GM21515 (cell line): Measurements from ENCODE around the gene PIGM.
"Not testable (repeated sequence)": the region's sequence is repeated elsewhere in the genome, so short reads cannot be mapped to it uniquely, and the experiment has no call there.

ENCODE experiments used
- ATAC-seq: cut with Tn5 transposase; IDR thresholded peaks from one replicate; pipeline ENCODE4 v1.9.1; 2021; ENCODE audit not compliant: unreplicated experiment

PIGM gene

DNA sequence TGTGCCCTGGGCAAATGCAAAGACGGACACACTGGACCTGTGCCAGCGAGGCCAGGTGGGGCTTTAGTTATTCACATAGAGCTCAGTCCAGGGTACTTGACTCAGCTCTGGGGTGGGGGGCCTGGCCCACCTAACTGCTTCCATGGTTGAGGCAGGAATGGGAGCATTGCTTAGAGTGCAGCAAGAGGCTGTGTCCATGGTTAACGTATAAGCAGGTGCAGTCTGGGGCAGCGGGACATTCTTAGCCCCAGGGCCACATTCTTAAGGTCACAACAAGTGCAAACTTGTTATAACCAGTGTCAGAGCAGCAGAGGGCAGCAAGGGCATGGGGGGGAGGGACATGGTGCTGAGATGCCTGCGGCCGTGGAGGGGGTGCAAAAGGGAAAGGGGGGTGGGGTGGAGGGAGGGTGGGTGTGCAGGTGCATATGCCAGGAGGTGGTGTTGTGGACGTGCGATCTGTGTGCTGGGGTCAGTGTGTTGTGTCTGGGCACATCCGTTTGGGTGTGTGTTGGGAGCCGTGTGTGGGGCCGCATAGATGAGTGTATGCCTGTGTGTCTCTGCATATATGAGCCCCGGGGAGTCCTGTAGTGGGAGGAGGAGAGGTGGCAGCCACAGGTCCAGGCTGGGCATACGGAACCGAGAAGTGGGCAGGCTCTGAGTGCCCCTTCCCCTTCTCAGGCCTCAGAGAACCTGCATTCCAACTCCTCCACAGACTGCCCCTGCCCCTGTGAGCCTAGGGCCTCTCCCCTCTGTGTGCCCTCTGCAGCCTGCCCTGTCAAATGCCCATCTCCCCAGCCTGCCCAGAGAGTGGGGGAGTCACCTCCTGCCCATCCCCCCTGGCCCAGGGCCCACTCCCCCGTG lies 29.8 kb upstream of the PIGM start:
- ATAC-seq, result no peak

DNA sequence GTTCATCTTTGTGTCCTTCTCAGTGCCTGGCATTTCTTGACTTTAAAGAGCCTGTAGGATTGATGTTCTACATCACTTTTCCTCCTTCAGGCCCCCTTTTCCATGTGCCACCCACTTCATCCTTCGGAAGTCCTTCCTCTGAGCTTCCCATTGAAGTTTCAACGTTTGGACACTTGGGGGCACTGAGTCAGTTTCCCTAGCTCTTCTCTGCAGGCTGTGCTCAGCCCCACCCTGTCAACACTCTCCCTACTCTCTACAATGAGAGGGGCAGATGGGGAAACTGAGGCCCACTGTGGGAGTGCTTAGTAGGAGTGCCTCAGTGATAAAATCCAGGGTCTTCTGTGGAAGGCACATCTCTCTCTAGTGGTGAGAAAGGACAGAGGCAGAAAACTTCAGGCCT lies 26.3 kb upstream of the PIGM start:
- ATAC-seq, result no peak

DNA sequence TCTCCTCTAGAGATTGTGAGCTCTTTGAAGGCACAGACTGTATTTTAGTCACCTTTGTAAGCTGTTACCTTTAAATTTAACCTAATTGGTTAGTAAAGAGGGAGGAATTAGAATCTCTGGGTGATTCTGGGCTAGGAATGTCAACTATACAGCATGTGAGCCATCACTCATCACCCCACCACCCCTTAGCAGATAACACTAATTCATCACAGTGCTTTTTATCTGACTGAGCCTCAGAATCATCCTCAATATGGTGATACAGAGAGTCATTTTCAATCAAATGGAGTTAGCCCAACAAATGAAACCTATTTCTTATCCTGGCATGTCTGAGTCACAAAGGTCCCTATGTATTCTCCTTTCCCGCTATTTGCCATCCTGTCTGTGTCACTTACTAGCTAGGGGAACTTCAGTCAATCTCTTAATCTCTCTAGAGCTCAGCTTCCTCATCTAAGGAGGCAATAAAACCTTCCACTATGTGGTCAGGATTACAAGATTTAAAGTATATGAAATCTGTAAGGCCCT lies 24.9 kb upstream of the PIGM start:
- no peak for ATAC-seq

DNA sequence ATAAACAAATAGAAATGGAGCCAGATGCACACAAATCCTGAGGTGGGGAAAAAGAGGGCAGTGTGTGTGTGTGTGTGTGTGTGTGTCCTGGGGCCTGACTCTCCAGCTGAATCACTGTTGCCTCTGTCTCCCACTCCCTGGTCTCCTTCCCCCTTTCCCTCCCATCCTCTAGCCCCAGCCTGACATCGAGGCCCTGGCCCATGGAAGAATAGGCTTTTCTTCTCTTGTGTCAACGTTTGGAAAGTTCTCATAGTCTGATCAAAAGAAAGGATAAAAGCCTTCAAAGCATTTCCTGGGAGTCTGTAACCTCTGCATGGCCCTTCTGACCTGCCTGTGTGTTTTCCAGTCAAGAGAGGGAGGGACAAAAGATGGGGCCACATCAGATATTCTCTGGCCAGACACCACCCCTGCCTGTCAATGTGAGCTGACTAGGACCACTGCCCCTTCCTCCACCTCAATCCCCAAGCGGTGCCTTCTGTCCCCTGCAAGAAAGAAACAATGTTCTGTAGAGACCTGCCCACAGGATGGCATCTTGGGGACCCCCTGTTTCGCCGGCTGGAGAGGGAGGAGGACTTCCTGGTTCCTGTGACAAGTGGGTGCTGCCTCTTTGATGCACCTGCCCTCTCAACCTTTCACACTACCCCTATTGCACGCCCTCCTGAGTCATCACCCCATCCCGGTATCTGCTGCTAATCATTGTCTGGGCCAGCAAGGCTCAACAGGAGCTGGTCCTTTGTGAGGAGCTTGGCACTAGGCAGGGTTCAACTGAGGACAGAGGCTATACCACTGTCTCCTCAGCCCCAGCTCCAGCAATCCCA lies 22.0 kb upstream of the PIGM start:
- ATAC-seq, result no peak

DNA sequence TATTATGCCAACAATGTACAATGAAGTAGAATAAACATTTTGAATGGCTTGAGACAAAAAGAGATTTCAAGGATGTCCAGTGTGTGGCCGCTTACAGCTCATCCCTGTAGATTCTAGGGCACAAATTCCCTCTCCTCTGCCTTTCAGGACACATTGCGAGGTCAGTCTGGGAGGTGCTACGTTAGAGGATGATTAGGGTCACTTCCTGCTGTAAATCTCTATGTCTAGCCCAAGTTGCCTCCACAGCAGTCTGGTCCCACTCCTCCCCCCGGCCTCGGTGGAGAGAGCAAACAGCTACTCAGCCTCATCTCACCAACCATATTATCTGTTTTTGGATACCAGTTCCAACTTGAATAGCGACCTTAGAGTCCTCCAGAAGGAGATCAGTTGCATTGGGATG lies 21.1 kb upstream of the PIGM start:
- no peak for ATAC-seq

DNA sequence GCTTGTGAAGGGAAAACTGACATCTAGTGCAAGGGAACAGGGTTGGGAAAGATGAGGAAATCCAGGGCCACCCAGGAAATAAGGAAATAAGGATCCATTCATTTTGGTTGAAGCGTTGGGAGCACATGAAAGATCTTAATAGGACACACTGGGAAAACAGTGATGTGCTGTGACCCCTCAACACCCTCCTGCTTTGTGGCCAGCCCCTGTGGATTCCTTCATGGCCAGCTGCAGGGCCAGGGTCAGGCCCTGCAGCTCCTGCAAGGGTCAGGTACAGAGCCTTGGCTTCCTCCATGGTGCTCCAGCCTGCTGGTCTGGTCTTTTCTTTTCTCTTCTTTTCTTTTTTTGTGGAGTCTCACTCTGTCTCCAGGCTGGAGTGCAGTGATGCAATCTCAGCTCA lies 18.8 kb upstream of the PIGM start:
- ATAC-seq, result no peak

DNA sequence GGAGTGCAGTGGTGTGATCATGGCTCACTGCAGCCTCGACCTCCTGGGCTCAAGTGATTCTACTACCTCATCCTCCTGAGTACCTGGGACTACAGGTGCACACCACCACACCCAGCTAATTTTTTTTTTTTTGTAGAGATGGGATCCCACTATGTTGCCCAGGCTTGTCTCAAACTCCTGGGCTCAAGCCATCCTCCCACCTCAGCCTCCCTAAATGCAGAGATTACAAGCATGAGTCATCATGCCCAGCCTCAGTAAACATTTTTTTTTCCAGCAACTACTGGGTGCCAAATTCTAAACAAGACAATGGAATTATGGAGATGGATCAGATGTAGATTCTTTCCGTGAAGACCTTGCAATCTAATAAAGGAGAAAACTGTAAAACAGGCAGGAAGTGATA lies 18.4 kb upstream of the PIGM start:
- not testable (repeated sequence) for ATAC-seq

DNA sequence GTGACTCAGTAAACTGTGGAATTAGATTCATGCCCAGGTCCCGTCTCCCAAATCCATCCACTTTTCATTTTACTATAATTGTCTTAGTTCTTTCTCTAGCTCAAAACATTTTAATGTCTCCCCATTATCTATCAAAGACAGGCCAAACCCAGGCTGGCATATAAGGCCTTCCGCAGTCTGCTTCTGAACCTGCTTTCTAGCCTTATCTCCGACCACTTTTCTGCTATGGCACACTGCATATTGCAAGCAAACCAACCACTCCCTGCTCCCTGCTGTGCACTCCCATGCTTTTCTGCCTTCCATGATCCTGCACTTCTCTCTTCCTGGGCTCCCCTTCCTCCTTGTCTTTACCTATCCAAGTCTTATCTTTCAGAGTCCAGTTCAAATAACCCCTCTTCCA lies 17.3 kb upstream of the PIGM start:
- no peak for ATAC-seq

DNA sequence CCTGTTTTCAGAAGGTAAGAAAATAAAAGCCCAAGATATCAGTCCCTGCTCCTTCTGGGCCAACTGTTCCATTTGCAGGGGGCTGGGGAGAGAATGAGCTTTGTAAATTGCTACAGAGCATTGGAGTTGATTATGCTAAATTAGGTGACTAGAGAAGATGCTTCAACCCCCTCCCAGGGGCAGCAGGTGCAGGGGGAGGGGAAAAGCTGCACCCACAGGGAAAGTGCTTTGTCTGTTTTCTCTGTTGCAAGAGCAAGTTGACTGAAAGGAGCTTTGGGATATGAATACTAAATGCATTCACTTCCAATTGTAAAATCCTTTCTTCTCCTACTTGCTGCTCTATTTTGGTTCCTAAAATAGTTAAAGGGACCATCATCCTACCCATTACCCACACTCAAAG lies 16.5 kb upstream of the PIGM start:
- no peak for ATAC-seq

DNA sequence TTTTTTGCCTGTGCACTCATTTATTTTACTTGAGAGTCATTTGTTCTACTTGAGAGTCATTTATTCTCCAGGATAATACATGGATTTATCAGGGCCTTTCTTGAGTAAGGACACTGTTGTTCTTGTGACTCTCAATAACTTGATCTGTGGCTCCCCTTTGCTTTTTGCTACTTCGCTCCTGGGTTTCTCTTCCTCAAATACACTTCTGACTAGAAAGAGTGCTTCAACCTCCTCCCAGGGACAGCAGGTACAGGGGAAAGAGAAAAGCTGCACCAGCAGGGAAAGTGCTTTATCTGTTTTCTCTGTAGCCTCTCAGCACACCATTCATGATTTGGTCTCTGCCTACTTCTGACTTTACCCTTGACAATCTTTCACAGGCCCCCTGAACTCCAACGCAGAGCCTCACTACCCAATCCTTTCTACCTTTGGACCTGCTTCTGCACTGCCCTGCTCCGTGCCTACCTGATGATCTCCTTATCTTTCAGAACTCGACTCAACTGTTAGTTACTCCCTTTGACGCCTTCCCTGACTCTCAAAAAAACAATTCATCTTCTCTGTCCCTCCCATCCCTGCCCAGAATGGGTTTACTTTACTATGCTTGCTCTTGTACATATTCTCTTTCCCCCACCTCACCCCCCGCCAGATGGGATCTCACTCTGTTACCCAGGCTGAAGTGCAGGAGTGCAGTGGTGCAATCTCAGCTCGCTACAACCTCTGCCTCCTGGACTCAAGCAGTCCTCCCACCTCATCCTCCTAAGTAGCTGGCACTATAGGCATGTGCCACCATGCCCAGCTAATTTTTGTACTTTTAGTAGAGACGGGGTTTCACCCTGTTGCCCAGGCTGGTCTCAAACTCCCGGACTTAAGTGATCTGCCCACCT lies 15.6 kb upstream of the PIGM start:
- ATAC-seq, result peak; percentile 49

DNA sequence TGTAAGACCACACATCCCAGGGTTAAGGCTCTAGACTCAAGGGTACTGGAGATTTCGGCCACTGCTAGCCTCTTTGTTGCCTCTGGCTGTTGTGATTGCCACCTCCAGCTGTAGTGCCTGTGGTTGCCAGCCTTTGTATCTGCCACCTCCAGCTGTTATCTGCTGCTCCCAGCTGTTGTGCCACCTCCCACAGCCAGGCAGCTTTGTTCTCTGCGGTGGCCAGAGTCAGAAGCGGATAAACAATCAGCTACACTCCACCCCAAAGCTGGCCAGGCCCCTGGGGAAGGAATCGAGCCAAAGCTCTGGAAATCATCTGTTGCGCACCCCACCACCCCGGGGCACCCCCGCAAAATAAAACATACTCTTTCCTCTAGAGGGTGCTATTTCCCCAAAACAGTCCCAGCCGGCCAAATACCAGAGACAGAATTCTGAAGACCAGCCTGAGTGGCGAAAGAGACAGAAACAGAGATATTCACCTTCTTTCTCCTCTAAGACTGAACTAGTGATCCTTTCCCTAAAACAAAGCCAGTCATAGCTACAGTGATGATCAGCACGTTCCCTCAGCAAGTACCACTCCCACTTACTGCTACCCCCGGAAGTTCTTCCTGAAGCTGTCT lies 14.8 kb upstream of the PIGM start:
- peak; percentile 69 for ATAC-seq

DNA sequence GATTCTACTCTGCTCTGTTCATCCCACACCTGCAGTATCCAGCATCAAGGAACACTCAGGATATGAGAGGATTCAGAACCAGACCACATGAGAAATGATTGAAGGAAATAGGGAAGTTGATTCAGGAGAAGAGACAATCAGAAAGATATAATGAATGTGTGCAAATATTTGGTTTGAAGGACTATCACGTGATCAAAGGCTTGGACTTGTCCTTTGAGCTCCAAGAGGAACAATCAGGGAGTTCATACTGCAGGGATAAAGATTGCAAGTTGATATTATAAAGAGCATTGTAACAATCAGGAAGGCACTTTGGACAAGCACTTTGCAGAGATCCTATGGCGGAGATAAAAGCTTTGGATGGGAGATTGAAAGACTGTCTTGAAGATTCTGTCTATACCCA lies 13.9 kb upstream of the PIGM start:
- no peak for ATAC-seq

DNA sequence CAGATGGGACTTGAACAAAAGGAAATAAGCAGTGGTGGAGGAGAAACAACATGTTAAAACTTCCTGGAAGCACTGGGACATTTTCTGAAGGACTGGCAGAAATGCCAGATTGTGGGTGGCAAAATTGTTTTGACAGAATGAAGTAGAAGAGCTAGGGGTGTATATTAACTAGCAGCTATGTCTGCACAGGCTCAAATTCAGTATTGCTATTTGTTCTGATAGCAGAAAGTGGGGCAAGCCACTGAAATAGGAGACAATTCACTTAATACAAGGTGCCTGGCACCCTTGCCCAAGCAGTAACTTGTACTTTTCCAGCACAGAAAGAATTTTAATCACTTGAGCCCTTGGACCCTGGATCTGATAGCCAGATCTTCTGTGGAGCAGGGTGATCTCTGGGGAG lies 11.8 kb upstream of the PIGM start:
- ATAC-seq, result no peak

DNA sequence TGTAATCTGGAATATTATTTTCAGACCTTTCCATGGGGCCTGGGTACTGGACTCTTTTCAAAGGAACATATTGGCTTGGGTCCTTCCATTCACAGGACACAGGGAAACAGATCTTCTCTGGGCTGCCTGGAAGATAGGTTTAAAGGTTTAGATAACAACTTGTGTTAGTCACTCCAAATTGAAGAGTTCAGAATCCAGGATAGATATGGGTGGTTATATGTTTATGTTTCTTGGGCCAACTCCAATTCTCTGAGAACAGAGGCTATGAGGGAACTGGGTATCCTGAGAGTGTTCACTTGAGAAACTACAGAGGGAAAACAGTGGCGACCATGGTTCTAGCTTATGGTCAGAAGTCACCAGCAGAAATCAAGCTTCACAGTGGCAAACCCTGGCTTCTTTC lies 8.7 kb upstream of the PIGM start:
- ATAC-seq, result no peak

DNA sequence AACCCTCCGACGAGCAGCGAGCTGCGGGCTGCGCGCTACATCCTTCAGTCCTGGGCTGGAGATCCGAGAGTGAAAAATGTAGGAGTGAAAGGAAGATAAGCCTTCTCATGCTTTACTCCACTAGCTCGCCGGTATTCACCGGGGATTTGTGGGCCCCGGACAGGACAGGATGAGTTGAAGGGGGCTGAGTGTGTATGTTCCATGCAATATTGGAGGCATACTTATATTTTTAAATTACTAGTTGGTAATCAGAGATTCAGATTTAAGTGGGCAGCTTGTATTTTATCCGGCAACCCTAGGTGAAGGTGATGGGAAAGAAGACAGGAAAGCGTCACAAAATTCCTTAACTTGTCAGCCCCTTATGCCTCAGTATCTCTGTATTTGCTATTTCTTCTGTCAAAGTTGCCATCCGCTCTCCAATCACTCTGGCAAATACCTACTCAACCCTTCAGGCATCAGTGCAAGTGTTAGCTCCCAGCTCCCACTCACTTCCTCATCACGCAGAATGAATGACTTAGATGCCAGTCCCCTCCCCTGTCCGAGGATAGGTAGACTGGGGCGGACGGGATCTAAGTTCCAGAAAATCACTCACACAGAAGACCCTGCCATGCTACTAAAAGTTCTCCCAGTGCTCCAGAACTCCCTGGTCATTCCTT lies 503 bp upstream of the PIGM start:
- no peak for ATAC-seq

DNA sequence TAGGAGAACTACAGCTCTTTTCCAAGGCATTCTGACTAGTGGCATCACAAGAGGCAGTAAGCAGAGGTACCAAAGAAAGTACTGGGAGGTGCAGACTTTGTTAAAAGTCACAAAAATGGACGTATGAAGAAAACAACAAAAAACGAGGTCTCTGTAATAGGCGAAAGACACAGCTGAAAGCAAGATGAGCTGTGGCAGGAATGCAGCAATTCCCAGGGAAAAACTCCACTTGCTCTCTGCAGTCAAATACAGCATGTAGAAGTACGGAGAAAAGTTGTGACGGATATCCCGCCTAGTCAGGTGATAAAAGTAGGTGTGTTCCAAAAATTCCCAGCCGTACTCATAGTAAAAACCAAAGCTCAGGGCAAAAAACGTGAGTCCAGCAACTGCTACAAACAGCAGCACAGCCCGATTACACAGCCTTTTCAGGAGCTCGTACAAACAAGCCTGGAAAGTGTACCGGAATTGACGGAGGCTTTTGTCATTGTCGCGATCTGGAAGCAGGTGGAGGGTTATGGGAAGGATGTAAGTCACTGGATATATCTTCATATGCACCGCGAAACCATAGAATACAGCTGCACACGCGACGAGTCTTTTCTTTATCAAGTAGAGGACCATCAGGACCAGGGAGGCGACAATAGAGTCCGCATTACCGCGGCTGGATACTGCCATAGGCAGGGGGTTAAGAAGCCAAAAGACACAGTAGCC lies 979 bp downstream of the PIGM start:
- ATAC-seq, result peak; percentile 14

DNA sequence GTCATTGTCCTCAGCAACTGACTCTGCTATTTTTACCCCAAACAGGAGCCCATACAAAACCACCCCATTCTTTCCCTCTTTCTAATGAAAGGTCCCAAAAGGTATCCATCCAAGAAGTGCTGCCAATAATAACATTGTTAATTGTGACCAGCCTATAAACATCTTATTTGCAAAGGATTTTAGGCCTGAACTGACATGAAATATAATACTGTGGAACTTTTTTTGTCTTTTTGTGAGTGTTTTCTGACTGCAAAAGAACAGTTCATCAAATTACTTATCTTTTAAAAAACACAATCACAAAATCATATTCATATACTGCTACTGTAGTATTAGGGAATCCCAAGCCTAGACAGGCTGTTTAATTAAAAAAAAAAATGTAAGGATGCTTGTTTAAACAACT lies 3.4 kb downstream of the PIGM start:
- no peak for ATAC-seq

DNA sequence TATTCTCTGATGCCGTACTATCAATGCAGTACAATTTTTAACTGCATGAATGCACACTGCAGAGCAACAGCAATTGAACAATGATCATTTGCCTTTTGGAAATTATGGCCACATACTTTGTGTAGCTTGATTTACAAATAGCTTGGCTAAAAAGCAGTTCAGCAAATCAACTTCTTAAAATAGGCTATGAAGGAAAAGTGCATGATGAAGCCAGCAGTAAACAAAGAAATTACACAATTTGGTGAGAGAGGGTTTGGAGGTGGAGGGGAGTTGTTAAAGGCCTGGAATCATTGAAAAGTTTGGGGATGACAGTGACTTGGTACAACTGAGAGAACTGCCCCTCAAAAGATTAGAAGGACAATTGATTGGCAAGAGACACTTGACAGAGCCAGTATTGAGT lies 6.5 kb downstream of the PIGM start:
- no peak for ATAC-seq

DNA sequence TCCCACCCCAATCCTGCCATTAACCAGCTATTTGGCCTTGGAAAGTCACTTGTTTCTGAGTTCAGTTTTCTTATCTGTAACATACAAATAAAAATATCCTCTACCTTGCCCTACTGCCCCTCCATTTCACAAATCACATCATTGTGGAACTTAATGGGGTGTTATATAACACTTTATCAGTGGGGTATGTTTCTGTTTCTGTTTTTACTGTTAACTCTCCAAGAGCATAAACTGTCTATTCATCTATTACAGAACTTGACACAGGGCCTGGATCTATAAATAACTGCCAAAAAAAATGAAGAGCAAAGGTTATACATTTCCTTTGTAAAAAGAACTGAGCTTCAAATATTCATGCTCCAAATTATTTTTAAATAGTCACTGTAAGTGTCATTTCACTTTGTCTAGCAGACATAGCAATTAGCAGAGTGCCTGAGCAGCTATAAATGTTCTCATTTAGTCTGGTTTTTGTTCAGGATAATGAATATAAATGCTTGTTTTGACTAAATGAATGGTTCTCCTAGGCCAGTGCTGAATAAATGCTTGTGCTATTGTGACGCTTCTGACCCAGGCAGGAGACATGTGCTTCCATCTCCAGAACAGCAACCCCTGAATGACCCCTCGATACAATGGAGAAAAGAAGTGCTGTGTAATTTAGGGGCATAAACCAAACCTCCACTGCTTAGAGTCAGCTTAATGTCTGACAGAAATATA lies 7.4 kb downstream of the PIGM start:
- no peak for ATAC-seq
